Measurements from ENCODE around the gene SPSB4. TPM values are rescaled to one million over a fixed set of nuclear protein-coding genes. Genes with fewer than 3 reads are reported as not detected.
A peak's percentile ranks its signal among the peaks of the same experiment; 100 is the strongest.

SPSB4 gene
- total and polyA plus RNA-seq, 2 of the 13 experiments (the other 11 are each of a cell fraction or from before 2014, with no cell fraction given), result not detected

DNA sequence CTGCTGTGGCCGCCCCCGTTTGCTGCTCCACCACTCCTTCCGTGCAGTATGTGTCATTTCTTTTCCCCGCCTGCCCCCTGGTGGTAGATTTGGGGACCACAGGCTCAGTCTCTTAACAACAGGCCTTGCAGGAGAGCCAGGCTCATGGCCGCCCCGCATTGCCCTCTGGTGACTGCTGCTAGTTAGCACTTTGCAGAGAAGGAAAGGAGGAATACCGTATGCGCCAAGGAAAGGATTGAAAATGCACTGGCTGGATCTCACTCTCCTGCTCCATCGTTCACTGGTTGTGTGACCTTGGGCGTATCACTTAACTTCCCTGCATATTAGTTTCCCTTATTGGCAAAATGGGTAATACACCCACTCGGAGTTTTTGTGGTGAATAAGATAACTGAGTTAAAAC lies 141.2 kb downstream of the SPSB4 start (continued):
- TF ChIP-seq ZBTB40 (IDR thresholded peaks at IDR 0.05) (no peak), ZBTB40 (CRISPR knock-in tag; IDR thresholded peaks at IDR 0.05) (no peak), ZFP37 (CRISPR knock-in tag; IDR thresholded peaks at IDR 0.05; ENCODE audit: borderline replicate concordance) (no peak), YY1 (IDR thresholded peaks at IDR 0.05; ENCODE audit: insufficient read depth, insufficient replicate concordance, low read depth, low read length) (peak; percentile 68), ZNF770 (CRISPR knock-in tag; IDR thresholded peaks at IDR 0.05) (no peak), ZNF619 (CRISPR knock-in tag; IDR thresholded peaks at IDR 0.05) (peak; percentile 74; the same call in 1 of the 2 replicates), KAT8 (CRISPR knock-in tag; IDR thresholded peaks at IDR 0.05) (0 out of 2 replicates have a peak, but pooled peaks have one; percentile 38), GATAD2A (CRISPR knock-in tag; IDR thresholded peaks at IDR 0.05) (0 out of 2 replicates have a peak, but pooled peaks have one; percentile 28), ZNF777 (CRISPR knock-in tag; IDR thresholded peaks at IDR 0.05) (no peak), ZNF367 (CRISPR knock-in tag; IDR thresholded peaks at IDR 0.05; ENCODE audit: borderline replicate concordance) (no peak), ZNF260 (CRISPR knock-in tag; IDR thresholded peaks at IDR 0.05; ENCODE audit: borderline replicate concordance, low read depth) (no peak), GATA4 (IDR thresholded peaks at IDR 0.05; ENCODE audit: borderline replicate concordance, low read depth) (no peak)
- TF ChIP-seq, protein P1, sequence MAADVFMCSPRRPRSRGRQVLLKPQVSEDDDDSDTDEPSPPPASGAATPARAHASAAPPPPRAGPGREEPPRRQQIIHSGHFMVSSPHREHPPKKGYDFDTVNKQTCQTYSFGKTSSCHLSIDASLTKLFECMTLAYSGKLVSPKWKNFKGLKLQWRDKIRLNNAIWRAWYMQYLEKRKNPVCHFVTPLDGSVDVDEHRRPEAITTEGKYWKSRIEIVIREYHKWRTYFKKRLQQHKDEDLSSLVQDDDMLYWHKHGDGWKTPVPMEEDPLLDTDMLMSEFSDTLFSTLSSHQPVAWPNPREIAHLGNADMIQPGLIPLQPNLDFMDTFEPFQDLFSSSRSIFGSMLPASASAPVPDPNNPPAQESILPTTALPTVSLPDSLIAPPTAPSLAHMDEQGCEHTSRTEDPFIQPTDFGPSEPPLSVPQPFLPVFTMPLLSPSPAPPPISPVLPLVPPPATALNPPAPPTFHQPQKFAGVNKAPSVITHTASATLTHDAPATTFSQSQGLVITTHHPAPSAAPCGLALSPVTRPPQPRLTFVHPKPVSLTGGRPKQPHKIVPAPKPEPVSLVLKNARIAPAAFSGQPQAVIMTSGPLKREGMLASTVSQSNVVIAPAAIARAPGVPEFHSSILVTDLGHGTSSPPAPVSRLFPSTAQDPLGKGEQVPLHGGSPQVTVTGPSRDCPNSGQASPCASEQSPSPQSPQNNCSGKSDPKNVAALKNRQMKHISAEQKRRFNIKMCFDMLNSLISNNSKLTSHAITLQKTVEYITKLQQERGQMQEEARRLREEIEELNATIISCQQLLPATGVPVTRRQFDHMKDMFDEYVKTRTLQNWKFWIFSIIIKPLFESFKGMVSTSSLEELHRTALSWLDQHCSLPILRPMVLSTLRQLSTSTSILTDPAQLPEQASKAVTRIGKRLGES (CRISPR knock-in tag; IDR thresholded peaks at IDR 0.05; ENCODE audit: borderline replicate concordance), result no peak
